HEK293 (cell line): Measurements from ENCODE around the gene CENPX.

Source experiments
- ZNF133 ChIP-seq: fragments of 450-650 bp; formaldehyde crosslinking; IDR thresholded peaks from 2 replicates; pipeline ENCODE4 v1.5.1; 2016; ENCODE audit warnings: missing biosample characterization, missing genetic modification characterization
- ZNF274 ChIP-seq, 2 experiments: fragments of 200-500 bp in 1 of 2; fragments of 450-650 bp in 1 of 2; sonication (Bioruptor generic) in 1 of 2; formaldehyde crosslinking in 1 of 2; IDR thresholded peaks; 2 replicates each; pipeline versions ENCODE4 v1.5.1 to v1.6.1; 2014 to 2016; ENCODE audit warnings: borderline replicate concordance in 1 of 2, inconsistent platforms in 1 of 2, low read length in 1 of 2, missing biosample characterization in 1 of 2, missing genetic modification characterization in 1 of 2
- ZNF324 ChIP-seq: fragments of 450-650 bp; formaldehyde crosslinking; IDR thresholded peaks from 2 replicates; pipeline ENCODE4 v1.5.1; 2016; ENCODE audit warnings: missing biosample characterization, missing genetic modification characterization
- ZNF335 ChIP-seq: fragments of 450-650 bp; formaldehyde crosslinking; conservative IDR thresholded peaks from 2 replicates; pipeline ENCODE4 v1.5.1; 2016; ENCODE audit warnings: missing biosample characterization, missing genetic modification characterization
- TF ChIP-seq, protein P1 (sequence below): fragments of 450-650 bp; formaldehyde crosslinking; IDR thresholded peaks from 2 replicates; pipeline ENCODE4 v1.5.1; 2016; ENCODE audit warnings: missing biosample characterization, missing genetic modification characterization

GRCh38 chr17:81991684-81992305 lies 30.9 kb downstream of the CENPX start:
- TF ChIP-seq ZNF324 (tag by site-specific recombination) = no peak
- TF ChIP-seq ZNF335 = 0 out of 2 replicates have a peak, but pooled peaks have one; percentile 37
- TF ChIP-seq ZNF133 (tag by site-specific recombination) = no peak
- no peak for TF ChIP-seq ZNF274 (IDR thresholded peaks at IDR 0.05; ENCODE audit: low read length)
- TF ChIP-seq ZNF274 (tag by site-specific recombination; IDR thresholded peaks at IDR 0.05; ENCODE audit: borderline replicate concordance) = no peak
- TF ChIP-seq, protein P1, sequence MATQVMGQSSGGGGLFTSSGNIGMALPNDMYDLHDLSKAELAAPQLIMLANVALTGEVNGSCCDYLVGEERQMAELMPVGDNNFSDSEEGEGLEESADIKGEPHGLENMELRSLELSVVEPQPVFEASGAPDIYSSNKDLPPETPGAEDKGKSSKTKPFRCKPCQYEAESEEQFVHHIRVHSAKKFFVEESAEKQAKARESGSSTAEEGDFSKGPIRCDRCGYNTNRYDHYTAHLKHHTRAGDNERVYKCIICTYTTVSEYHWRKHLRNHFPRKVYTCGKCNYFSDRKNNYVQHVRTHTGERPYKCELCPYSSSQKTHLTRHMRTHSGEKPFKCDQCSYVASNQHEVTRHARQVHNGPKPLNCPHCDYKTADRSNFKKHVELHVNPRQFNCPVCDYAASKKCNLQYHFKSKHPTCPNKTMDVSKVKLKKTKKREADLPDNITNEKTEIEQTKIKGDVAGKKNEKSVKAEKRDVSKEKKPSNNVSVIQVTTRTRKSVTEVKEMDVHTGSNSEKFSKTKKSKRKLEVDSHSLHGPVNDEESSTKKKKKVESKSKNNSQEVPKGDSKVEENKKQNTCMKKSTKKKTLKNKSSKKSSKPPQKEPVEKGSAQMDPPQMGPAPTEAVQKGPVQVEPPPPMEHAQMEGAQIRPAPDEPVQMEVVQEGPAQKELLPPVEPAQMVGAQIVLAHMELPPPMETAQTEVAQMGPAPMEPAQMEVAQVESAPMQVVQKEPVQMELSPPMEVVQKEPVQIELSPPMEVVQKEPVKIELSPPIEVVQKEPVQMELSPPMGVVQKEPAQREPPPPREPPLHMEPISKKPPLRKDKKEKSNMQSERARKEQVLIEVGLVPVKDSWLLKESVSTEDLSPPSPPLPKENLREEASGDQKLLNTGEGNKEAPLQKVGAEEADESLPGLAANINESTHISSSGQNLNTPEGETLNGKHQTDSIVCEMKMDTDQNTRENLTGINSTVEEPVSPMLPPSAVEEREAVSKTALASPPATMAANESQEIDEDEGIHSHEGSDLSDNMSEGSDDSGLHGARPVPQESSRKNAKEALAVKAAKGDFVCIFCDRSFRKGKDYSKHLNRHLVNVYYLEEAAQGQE (tag by site-specific recombination) = no peak
